HepG2 (cell line): ENCODE data around the gene UACA. TPM values are rescaled to one million over a fixed set of nuclear protein-coding genes. Genes with fewer than 3 reads are reported as not detected.

Experiments
- FOXJ3 ChIP-seq: sonication (generic); formaldehyde crosslinking; IDR thresholded peaks from 2 replicates; pipeline ENCODE4 v1.4.0; 2020; ENCODE audit warnings: missing genetic modification reagents, mild to moderate bottlenecking, borderline replicate concordance
- HNF4G ChIP-seq, 2 experiments: sonication (generic) in 1 of 2; formaldehyde crosslinking in 1 of 2; IDR thresholded peaks; 2 replicates each; pipeline versions ENCODE4 v1.4.0 to v1.6.1; 2011 to 2020; ENCODE audit warnings: borderline replicate concordance in 2 of 2, low read depth in 2 of 2, mild to moderate bottlenecking in 2 of 2, low read length in 1 of 2, missing genetic modification reagents in 1 of 2, moderate library complexity in 1 of 2
- JDP2 ChIP-seq: sonication (generic); formaldehyde crosslinking; IDR thresholded peaks from 2 replicates; pipeline ENCODE4 v1.8.1; 2022; ENCODE audit warnings: missing genetic modification reagents, borderline replicate concordance
- JUN ChIP-seq: sonication (generic); formaldehyde crosslinking; IDR thresholded peaks from 2 replicates; pipeline ENCODE4 v1.4.0; 2020; ENCODE audit warnings: mild to moderate bottlenecking, missing genetic modification reagents
- KDM3A ChIP-seq: IDR thresholded peaks from 2 replicates; pipeline ENCODE4 v1.6.1; 2018; ENCODE audit warnings: low read depth, missing compliant biosample characterization
- LCORL ChIP-seq, 2 experiments: fragments of 450-650 bp in 1 of 2; sonication (generic) in 1 of 2; formaldehyde crosslinking in 1 of 2; IDR thresholded peaks; 2 replicates each; pipeline versions ENCODE4 v1.5.0 to v1.6.1; 2017 to 2020; ENCODE audit warnings: antibody characterized with exemption in 1 of 2, missing genetic modification reagents in 1 of 2
- NR3C1 ChIP-seq: sonication (generic); formaldehyde crosslinking; IDR thresholded peaks from 2 replicates; pipeline ENCODE4 v1.4.0; 2020; ENCODE audit warnings: missing genetic modification reagents
- RBM39 ChIP-seq: fragments of 200-400 bp; formaldehyde crosslinking; IDR thresholded peaks from one replicate; pipeline ENCODE4 v1.6.1; 2018; ENCODE audit warnings: antibody characterized with exemption, mild to moderate bottlenecking, low read depth, low read length; ENCODE audit not compliant: poor library complexity, severe bottlenecking
- SOX6 ChIP-seq, 2 experiments: fragments of 450-650 bp in 1 of 2; sonication (generic) in 1 of 2; formaldehyde crosslinking in 1 of 2; IDR thresholded peaks; 2 replicates each; pipeline versions ENCODE4 v1.4.0 to v1.6.1; 2017 to 2020; ENCODE audit warnings: antibody characterized with exemption in 1 of 2, mild to moderate bottlenecking in 1 of 2, missing genetic modification reagents in 1 of 2
- SRSF4 ChIP-seq: fragments of 200-400 bp; formaldehyde crosslinking; IDR thresholded peaks from one replicate; pipeline ENCODE4 v1.6.1; 2018; ENCODE audit warnings: mild to moderate bottlenecking, low read depth, low read length, moderate library complexity; ENCODE audit not compliant: poor library complexity, severe bottlenecking
- ZBTB14 ChIP-seq: sonication (generic); formaldehyde crosslinking; IDR thresholded peaks from 2 replicates; pipeline ENCODE4 v1.4.0; 2020; ENCODE audit warnings: missing genetic modification reagents
- ZBTB25 ChIP-seq: IDR thresholded peaks from 2 replicates; pipeline ENCODE4 v1.6.1; 2018; ENCODE audit warnings: missing genetic modification reagents
- ZNF782 ChIP-seq: sonication (generic); formaldehyde crosslinking; IDR thresholded peaks from 2 replicates; pipeline ENCODE4 v1.4.0; 2020; ENCODE audit warnings: missing genetic modification reagents, mild to moderate bottlenecking, borderline replicate concordance
- ZNF850 ChIP-seq: sonication (generic); formaldehyde crosslinking; conservative IDR thresholded peaks from 2 replicates; pipeline ENCODE4 v1.9.0; 2021; ENCODE audit warnings: mild to moderate bottlenecking, missing genetic modification reagents
- polyA plus RNA-seq, 8 experiments: library from polyadenylated mRNA; depleted of rRNA in 3 of 8; stranded (reverse) in 7 of 8; unstranded in 1 of 8; fragments of >200 nt; fragmentation: Illumina TruSeq in 4 of 8; extraction: Trizol in 4 of 8; gene quantifications; 2 replicates each; pipeline versions ENCODE4 v1.2.1 to v1.2.3, GENCODE V29; 2011 to 2016; ENCODE audit warnings: low read depth in 4 of 8, missing spikeins in 1 of 8, mixed read lengths in 1 of 8; ENCODE audit not compliant: insufficient read depth in 1 of 8
- total RNA-seq, 5 experiments: library from RNA; depleted of rRNA; stranded (reverse); fragments of >200 nt; fragmentation: Illumina TruSeq; extraction: Trizol; gene quantifications; 2 replicates each; pipeline ENCODE4 v1.2.3, GENCODE V29; 2016; ENCODE audit warnings: low read depth in 1 of 5
- TF ChIP-seq, protein P1 (sequence below): sonication (generic); formaldehyde crosslinking; IDR thresholded peaks from 2 replicates; pipeline ENCODE4 v1.5.0; 2020; ENCODE audit warnings: mild to moderate bottlenecking, missing genetic modification reagents
- TF ChIP-seq, protein P2 (sequence below): fragments of 450-650 bp; IDR thresholded peaks from 2 replicates; pipeline ENCODE4 v1.6.1; 2016
- TF ChIP-seq, protein P3 (sequence below): conservative IDR thresholded peaks from 2 replicates; pipeline ENCODE4 v1.6.1; 2018; ENCODE audit warnings: missing genetic modification reagents

UACA gene
- total and polyA plus RNA-seq, 2 of the 13 experiments (the other 11 are each of a cell fraction or from before 2014, with no cell fraction given): 17.8 to 39.2 TPM

DNA sequence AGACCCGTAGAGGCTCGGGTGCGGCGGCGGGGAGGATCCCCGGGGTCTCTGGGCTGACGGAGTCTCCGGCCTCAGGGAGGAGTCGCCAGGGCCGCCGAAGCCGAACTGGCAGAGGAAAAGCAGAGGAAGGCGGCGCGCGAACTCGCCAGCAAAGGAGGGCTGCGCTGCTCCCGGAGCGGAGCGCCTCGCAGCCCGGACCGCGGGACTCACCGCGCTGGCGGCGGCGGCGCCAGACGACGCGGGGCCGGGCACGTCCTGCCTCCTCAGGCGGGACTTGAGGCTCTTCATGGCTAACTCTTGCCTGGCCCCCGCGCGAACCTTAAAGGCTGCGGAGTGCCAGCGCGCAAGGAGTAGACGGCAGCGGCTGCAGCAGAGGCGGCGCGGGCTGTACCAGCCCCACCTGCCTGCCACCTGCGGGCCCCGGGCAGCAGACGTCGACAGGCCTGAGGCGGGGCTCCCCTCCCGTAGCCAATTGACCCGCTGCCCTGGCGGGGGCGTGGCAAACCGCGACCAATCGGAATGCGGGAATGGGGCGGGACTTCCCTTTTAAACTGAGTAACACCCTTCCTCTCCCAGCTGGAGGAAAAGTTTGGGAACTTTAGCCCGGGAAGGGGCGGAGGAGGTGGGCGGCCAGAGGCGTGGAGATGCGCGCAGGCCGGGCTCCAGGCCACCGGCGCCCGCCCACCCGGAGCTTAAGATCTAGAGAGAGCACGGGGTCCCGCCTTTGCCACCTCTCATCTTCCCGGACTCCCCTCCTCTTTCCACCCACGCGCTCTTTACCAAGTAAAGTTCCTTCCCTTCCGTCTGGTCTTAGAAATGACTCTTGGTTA, at the start of gene UACA (continued):
- TF ChIP-seq FOXJ3 (CRISPR knock-in tag) (no peak), LCORL (IDR thresholded peaks at IDR 0.05) (no peak), LCORL (CRISPR knock-in tag; IDR thresholded peaks at IDR 0.05) (peak; percentile 92), JDP2 (no peak), NR3C1 (CRISPR knock-in tag) (no peak), ZNF782 (CRISPR knock-in tag) (peak; percentile 76; the same call in 1 of the 2 replicates), ZBTB25 (CRISPR knock-in tag) (no peak), JUN (CRISPR knock-in tag) (no peak), RBM39 (peak; percentile 40), HNF4G (IDR thresholded peaks at IDR 0.05; ENCODE audit: borderline replicate concordance, low read depth, low read length) (no peak), HNF4G (CRISPR knock-in tag; IDR thresholded peaks at IDR 0.05; ENCODE audit: borderline replicate concordance, low read depth) (0 out of 2 replicates have a peak, but pooled peaks have one; percentile 26), ZNF850 (no peak), SOX6 (IDR thresholded peaks at IDR 0.05) (no peak), SOX6 (CRISPR knock-in tag; IDR thresholded peaks at IDR 0.05) (peak; percentile 55; the same call in 1 of the 2 replicates), SRSF4 (no peak), KDM3A (CRISPR knock-in tag) (no peak; the same call in 1 of the 2 replicates), ZBTB14 (CRISPR knock-in tag) (no peak; the same call in 1 of the 2 replicates)
- TF ChIP-seq, protein P1, sequence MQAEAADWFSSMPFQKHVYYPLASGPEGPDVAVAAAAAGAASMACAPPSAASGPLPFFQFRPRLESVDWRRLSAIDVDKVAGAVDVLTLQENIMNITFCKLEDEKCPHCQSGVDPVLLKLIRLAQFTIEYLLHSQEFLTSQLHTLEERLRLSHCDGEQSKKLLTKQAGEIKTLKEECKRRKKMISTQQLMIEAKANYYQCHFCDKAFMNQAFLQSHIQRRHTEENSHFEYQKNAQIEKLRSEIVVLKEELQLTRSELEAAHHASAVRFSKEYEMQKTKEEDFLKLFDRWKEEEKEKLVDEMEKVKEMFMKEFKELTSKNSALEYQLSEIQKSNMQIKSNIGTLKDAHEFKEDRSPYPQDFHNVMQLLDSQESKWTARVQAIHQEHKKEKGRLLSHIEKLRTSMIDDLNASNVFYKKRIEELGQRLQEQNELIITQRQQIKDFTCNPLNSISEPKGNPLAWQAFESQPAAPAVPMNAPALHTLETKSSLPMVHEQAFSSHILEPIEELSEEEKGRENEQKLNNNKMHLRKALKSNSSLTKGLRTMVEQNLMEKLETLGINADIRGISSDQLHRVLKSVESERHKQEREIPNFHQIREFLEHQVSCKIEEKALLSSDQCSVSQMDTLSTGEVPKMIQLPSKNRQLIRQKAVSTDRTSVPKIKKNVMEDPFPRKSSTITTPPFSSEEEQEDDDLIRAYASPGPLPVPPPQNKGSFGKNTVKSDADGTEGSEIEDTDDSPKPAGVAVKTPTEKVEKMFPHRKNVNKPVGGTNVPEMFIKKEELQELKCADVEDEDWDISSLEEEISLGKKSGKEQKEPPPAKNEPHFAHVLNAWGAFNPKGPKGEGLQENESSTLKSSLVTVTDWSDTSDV (CRISPR knock-in tag): no peak
- TF ChIP-seq, protein P2, sequence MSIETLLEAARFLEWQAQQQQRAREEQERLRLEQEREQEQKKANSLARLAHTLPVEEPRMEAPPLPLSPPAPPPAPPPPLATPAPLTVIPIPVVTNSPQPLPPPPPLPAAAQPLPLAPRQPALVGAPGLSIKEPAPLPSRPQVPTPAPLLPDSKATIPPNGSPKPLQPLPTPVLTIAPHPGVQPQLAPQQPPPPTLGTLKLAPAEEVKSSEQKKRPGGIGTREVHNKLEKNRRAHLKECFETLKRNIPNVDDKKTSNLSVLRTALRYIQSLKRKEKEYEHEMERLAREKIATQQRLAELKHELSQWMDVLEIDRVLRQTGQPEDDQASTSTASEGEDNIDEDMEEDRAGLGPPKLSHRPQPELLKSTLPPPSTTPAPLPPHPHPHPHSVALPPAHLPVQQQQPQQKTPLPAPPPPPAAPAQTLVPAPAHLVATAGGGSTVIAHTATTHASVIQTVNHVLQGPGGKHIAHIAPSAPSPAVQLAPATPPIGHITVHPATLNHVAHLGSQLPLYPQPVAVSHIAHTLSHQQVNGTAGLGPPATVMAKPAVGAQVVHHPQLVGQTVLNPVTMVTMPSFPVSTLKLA: no peak
- TF ChIP-seq, protein P3, sequence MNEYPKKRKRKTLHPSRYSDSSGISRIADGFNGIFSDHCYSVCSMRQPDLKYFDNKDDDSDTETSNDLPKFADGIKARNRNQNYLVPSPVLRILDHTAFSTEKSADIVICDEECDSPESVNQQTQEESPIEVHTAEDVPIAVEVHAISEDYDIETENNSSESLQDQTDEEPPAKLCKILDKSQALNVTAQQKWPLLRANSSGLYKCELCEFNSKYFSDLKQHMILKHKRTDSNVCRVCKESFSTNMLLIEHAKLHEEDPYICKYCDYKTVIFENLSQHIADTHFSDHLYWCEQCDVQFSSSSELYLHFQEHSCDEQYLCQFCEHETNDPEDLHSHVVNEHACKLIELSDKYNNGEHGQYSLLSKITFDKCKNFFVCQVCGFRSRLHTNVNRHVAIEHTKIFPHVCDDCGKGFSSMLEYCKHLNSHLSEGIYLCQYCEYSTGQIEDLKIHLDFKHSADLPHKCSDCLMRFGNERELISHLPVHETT: no peak
